GM19395 (cell line): ENCODE data around the gene NUDT15.
"Not testable (repeated sequence)": the region's sequence is repeated elsewhere in the genome, so short reads cannot be mapped to it uniquely, and the experiment has no call there.

ENCODE experiments used
- ATAC-seq: cut with Tn5 transposase; IDR thresholded peaks from one replicate; pipeline ENCODE4 v1.9.1; 2021; ENCODE audit warnings: mild to moderate bottlenecking, moderate library complexity; ENCODE audit not compliant: unreplicated experiment

The NUDT15 gene

DNA sequence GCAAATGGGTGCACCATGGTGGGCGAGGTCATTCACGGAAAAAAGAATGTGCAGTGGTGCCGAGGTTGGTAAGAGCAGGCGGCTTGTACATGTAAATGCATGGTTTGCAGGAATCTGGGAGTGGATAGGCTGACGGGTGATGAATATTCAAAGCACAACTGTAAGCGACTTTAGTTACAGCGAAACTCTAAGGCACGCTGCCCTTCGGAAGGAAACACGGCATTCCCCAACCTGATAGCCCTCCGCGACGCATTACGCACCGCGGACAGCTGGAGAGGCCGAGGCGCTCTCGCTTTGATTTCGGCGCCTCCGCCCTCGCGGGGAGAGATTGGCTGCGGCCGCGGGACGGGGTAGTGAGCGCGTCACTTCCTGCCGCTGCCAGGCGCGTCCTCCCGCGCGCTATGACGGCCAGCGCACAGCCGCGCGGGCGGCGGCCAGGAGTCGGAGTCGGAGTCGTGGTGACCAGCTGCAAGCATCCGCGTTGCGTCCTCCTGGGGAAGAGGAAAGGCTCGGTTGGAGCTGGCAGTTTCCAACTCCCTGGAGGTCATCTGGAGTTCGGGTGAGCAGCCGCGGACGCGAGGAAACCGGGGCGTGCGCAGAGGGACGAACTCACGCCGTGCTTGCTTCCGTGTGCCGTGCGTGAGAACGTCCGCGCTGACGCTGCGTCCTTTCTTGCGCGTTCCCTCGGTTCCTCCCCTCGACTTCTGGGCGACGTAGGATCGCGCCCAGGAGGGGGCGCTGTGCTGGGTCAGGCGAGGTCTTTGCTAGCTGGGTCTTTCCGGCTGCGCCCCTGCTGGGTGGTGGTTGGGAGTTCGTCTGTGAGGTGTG lies at the start of gene NUDT15:
TSS of gene NUDT15 (plus strand) at position 381 of the 828 bp plus-strand sequence. CDS start at position 402, 21 bp downstream.
- ATAC-seq: peak; percentile 93

GRCh38 chr13:47990427-47990826 lies 47.1 kb upstream of the NUDT15 start:
- no peak for ATAC-seq

GRCh38 chr13:47990920-47991466 lies 46.5 kb upstream of the NUDT15 start:
- no peak for ATAC-seq

DNA sequence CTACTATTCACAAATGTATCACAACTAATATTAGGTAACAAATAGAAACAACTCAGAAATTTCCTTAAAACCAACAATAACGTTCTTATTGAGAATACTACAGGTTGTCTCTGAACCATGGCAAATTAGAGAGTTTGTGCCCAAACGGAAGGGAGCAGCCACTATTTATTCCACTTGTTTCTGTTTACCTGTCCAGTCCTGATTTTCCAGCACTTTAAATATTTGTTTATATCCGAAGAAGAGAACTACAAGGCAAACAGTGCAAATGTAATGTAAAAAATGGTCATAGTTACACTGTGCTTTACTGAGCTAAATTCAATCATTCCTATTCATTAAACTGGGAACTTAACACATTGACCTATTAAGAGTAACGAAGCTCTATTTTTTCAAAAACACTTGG lies 45.7 kb upstream of the NUDT15 start:
- ATAC-seq: no peak

GRCh38 chr13:47997384-47997783 lies 40.1 kb upstream of the NUDT15 start:
- ATAC-seq: no peak

GRCh38 chr13:47999973-48000372 lies 37.6 kb upstream of the NUDT15 start:
- no peak for ATAC-seq

DNA sequence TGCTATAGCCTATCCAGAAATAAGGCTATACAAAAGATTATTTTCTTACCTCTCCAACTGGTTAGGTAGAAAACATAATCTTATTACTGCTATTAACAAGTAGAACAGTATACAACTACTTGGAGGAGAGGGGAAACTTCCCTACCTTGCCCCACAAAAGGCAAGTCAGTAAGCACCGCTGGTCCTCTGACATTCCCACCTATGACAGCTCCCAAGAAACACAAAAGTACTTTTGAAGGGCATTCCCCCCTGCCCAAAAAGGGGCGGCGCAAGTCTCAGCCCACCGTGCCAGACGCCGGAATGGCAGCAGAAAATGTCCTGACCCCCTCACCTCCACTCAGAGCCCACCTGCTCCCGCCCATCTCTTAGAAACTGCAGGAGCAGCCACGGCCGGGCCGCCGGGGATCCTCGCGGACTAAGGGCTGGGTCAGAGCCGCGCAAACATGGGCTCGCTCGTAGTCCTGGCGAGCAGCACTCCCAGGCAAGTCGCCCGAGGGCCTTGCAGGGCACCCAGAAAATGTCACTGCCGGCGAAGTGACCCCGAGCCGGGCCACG lies 36.9 kb upstream of the NUDT15 start:
- peak; percentile 56 for ATAC-seq

DNA sequence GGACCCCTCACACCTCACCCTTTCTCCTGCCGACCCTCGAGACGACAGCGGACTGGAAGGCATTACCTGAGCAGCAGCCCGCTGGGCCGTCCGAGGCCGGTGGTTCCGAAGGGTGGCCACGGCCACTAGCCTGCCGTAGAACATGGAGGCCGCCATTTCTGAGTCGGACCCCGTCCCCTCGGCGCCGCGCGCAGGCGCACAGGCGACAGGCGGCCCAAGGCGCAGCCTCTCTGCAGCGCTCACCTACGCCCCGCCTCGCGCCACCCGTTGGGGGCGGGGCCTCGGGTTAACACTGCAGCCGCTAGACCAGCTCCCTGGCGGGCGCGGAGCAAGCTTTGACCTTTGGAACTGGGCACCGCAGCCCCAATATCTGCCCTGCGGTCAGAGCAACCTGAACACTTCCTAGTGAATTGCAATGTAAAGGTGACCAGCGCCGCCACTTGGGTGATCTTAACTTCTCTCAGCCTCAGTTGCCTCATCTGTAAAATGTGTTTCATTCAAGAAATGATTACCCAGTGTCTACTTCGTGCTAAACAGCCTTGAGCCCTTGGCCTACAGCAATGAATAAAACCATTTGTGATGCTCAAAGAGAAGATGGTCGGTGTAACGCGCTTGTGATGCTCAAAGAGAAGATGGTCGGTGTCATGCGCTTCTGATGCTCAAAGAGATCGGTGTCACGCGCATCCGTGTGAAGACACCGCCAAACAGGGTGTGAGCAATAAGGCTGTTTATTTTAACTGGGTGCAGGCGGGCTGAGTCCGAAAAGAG lies 36.2 kb upstream of the NUDT15 start, which contains the start of gene SUCLA2:
TSS of gene SUCLA2 (minus strand) at position 160 of the 768 bp plus-strand sequence. CDS start at position 156, 4 bp downstream.
- peak; percentile 97 for ATAC-seq

GRCh38 chr13:48001999-48002398 lies 35.5 kb upstream of the NUDT15 start:
- ATAC-seq: not testable (repeated sequence)

DNA sequence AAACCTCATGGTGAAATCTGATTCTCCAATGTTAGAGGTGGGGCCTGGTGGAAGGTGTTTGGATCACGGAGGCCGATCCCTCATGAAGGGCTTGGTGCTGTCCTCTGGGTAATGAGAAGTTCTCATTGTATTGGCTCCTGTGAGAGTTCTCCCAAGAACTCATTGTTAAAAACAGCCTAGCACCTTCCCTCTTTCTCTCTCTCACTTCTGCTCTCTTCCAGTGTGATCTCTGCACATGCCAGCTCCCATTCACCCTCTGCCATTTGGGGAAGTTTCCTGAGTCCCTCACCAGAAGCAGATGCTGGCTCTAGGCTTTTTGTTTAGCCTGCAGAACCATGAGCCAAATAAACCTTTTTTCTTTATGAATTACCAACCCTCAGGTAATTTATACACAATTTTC lies 33.3 kb upstream of the NUDT15 start:
- no peak for ATAC-seq

- no peak for ATAC-seq
Measured at GRCh38 chr13:48006396-48006795, 31.1 kb upstream of the NUDT15 start.

- ATAC-seq: no peak
Measured at GRCh38 chr13:48009284-48009683, 28.2 kb upstream of the NUDT15 start.

- no peak for ATAC-seq
Measured at GRCh38 chr13:48010698-48011097, 26.8 kb upstream of the NUDT15 start.

DNA sequence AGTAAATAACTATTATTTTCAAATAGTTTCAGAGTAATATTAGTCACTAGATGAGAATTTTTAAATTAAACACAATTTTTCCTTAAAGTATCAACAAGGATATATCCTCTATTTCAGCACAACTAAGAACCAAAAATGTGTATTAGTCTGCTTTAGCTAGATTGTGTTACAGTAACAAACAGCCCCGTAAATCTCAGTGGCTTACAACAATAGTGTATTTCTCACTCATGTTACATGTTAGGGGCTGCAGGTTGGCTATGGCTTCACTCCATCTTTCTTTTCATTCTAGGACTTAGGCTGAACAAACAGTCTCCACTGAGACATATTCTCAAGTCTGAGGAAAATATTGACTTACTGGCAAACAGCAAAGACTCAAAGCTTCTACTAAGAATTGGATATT lies 24.9 kb upstream of the NUDT15 start:
- no peak for ATAC-seq

- no peak for ATAC-seq
Measured at GRCh38 chr13:48014359-48014758, 23.2 kb upstream of the NUDT15 start.

- no peak for ATAC-seq
Measured at GRCh38 chr13:48018637-48019036, 18.9 kb upstream of the NUDT15 start.

- no peak for ATAC-seq
Measured at GRCh38 chr13:48019796-48020195, 17.7 kb upstream of the NUDT15 start.

- ATAC-seq: no peak
Measured at GRCh38 chr13:48028066-48028465, 9.5 kb upstream of the NUDT15 start.

DNA sequence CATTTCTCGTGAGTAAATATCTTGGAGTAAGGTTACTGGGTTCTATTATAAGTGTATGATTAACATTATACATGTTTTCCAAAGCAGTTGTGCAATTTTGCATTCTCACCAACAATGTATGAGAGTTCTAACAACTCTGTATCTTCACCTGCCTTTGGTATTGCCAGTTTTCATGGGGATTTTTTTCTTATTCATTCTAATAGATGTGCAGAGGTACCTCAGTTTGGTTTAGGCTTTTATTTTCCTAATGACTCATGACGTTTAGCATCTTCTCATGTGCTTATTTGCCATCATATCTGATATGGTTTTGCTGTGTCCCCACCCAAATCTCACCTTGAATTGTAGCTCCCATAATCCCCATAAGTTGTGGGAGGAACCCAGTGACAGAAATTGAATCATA lies 7.7 kb upstream of the NUDT15 start:
- no peak for ATAC-seq

DNA sequence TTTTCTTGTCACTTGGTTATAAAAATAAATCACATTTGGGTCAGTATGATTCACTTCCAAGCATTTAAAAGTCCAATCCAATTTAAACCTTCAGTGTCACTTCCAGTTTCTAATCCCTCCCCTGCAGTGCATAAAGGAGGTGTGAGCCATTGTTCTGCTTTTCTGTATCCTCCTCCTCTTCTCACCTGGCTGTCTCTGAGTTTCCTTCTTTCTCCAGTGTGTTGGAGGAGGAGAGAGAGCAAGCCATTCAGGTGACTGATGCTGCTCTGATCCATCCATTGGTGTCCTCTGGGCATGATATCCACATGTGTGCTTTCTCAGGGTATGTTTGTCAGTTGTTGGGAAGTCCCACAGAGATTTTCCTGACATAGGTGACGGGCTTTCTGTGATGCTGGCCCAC lies 1.2 kb downstream of the NUDT15 start:
- ATAC-seq: no peak

DNA sequence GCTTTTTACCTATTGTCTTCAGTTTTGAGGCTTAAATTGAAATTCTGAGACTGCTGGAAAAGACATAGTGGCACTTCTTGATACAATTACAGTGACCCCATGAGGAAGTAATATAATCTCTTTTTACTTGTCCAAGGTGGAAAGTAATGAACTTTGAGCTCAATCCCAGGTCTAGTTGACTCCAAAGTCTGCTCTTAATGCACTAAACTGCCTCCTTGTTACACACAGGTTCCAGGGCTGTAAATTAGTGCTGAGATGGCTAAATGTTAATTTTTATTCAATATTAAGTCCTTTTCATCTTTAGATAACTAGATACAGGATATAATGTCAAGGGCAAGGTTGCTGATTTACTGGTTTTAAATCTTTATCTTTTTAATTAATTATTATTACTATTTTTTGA lies 2.5 kb downstream of the NUDT15 start:
- ATAC-seq: no peak
